Neuronal stem cell (in vitro differentiated cells): ENCODE results near the gene SYP. TPM values are rescaled to one million over a fixed set of nuclear protein-coding genes. Genes with fewer than 3 reads are reported as not detected.

ENCODE experiments used
- DNase-seq: peaks from one replicate; pipeline ENCODE4 v3.0.0-alpha.2; 2013; ENCODE audit warnings: low spot score
- H2AFZ ChIP-seq: one replicate; pipeline ENCODE4 v1.6.1; 2013; ENCODE audit warnings: mild to moderate bottlenecking, low read length, inconsistent platforms
- H2AK5ac ChIP-seq: 2 replicates; pipeline ENCODE4 v1.6.1; 2013; ENCODE audit warnings: low read depth, mild to moderate bottlenecking, inconsistent platforms, low read length, moderate library complexity, mixed read lengths
- H2BK120ac ChIP-seq: 2 replicates; pipeline ENCODE4 v1.6.1; 2013; ENCODE audit warnings: low read depth, mild to moderate bottlenecking, inconsistent platforms, low read length, moderate library complexity, mixed read lengths
- H2BK12ac ChIP-seq: one replicate; pipeline ENCODE4 v1.6.1; 2013; ENCODE audit warnings: low read length, inconsistent platforms
- H2BK15ac ChIP-seq: 2 replicates; pipeline ENCODE4 v1.6.1; 2013; ENCODE audit warnings: mild to moderate bottlenecking, low read length, inconsistent platforms, mixed read lengths
- H2BK5ac ChIP-seq: one replicate; pipeline ENCODE4 v1.6.1; 2013; ENCODE audit warnings: inconsistent platforms, mild to moderate bottlenecking, low read length, moderate library complexity
- H3K14ac ChIP-seq: one replicate; pipeline ENCODE4 v1.6.1; 2013; ENCODE audit warnings: low read length, inconsistent platforms
- H3K18ac ChIP-seq: 2 replicates; pipeline ENCODE4 v1.6.1; 2013; ENCODE audit warnings: low read length, inconsistent platforms
- H3K23ac ChIP-seq: 2 replicates; pipeline ENCODE4 v1.6.1; 2013; ENCODE audit warnings: low read depth, mild to moderate bottlenecking, mixed read lengths, low read length, inconsistent platforms; ENCODE audit not compliant: poor library complexity
- H3K27ac ChIP-seq: replicated peaks from 3 replicates; pipeline ENCODE4 v1.5.1; 2013; ENCODE audit warnings: low read length, inconsistent platforms
- H3K27me3 ChIP-seq, 3 experiments: 2 replicates each; pipeline ENCODE4 v1.6.1; 2013; ENCODE audit warnings: low read length in 3 of 3, mild to moderate bottlenecking in 2 of 3, inconsistent platforms in 1 of 3, low read depth in 1 of 3, mixed read lengths in 1 of 3, moderate library complexity in 1 of 3; ENCODE audit not compliant: control insufficient read depth in 3 of 3, insufficient read depth in 3 of 3
- H3K36me3 ChIP-seq, 2 donors: replicated peaks in 1 of 2; 2 replicates each; pipeline ENCODE4 v1.6.1; 2013; ENCODE audit warnings: low read length in 2 of 2; ENCODE audit not compliant: control insufficient read depth in 2 of 2, insufficient read depth in 2 of 2
- H3K4ac ChIP-seq: 2 replicates; pipeline ENCODE4 v1.6.1; 2013; ENCODE audit warnings: inconsistent platforms, mild to moderate bottlenecking, low read length, moderate library complexity
- H3K4me1 ChIP-seq, 2 donors: 1 replicate in 1 of 2; 2 replicates in 1 of 2; pipeline ENCODE4 v1.6.1; 2013; ENCODE audit warnings: low read length in 2 of 2, low read depth in 1 of 2; ENCODE audit not compliant: control insufficient read depth in 2 of 2, insufficient read depth in 1 of 2
- H3K4me2 ChIP-seq: one replicate; pipeline ENCODE4 v1.6.1; 2013; ENCODE audit warnings: mild to moderate bottlenecking, low read length, inconsistent platforms; ENCODE audit not compliant: insufficient read depth, poor library complexity, severe bottlenecking
- H3K4me3 ChIP-seq, 2 donors: 2 replicates each; pipeline ENCODE4 v1.5.1; 2013; ENCODE audit warnings: low read length in 2 of 2, mild to moderate bottlenecking in 2 of 2, inconsistent platforms in 1 of 2, moderate library complexity in 1 of 2
- H3K79me1 ChIP-seq: one replicate; pipeline ENCODE4 v1.6.1; 2013; ENCODE audit warnings: low read depth, mild to moderate bottlenecking, inconsistent platforms, low read length, moderate library complexity
- H3K9ac ChIP-seq: one replicate; pipeline ENCODE4 v1.6.1; 2013; ENCODE audit warnings: mild to moderate bottlenecking, low read depth, low read length, inconsistent platforms; ENCODE audit not compliant: poor library complexity
- H3K9me3 ChIP-seq, 2 donors: replicated peaks in 1 of 2; 2 replicates each; pipeline versions ENCODE3 to v1.6.1; 2013; ENCODE audit warnings: low read length in 2 of 2, mild to moderate bottlenecking in 2 of 2, inconsistent platforms in 1 of 2, low read depth in 1 of 2, mixed read lengths in 1 of 2, moderate library complexity in 1 of 2; ENCODE audit not compliant: control insufficient read depth in 2 of 2, insufficient read depth in 1 of 2
- H4K8ac ChIP-seq: one replicate; pipeline ENCODE4 v1.6.1; 2013; ENCODE audit warnings: low read depth, mild to moderate bottlenecking, inconsistent platforms, low read length, moderate library complexity
- H4K91ac ChIP-seq: one replicate; pipeline ENCODE4 v1.6.1; 2013; ENCODE audit warnings: low read length, low read depth, mild to moderate bottlenecking, inconsistent platforms; ENCODE audit not compliant: poor library complexity
- WGBS, 2 donors: extraction: QIAGEN DNeasy Blood & Tissue Kit; methylation state at CpG; one replicate each; pipeline ENCODE4 v1.1.7; 2013; ENCODE audit warnings: missing lambda C conversion rate in 2 of 2, mixed read lengths in 1 of 2; ENCODE audit not compliant: insufficient read length in 2 of 2, insufficient replicate concordance in 1 of 2; ENCODE audit errors: extremely low coverage in 2 of 2; 5-methylcytosine and 5-hydroxymethylcytosine counted together
- polyA plus RNA-seq, 2 experiments: library from polyadenylated mRNA; stranded (reverse); fragments of 200-250 nt; gene quantifications; one replicate each; pipeline ENCODE4 v1.2.3, GENCODE V29; 2013

SYP gene
- polyA plus RNA-seq (2013, experiment 1 of 2) = 0.32 TPM
- polyA plus RNA-seq (2013, experiment 2 of 2) = 0.37 TPM

GRCh38 chrX:49199906-49200771 lies at the start of gene SYP:
TSS of gene SYP (minus strand) at chrX:49200193. CDS start at chrX:49200186, 7 bp downstream.
- H2AK5ac ChIP-seq = no peak within 1 kb of the TSS
- no peak within 1 kb of the TSS for H3K14ac ChIP-seq
- H3K27me3 ChIP-seq = peaks cover 0 to 14% (median 11%) of the 10 kb centered on the region in 3 experiments
- no peak within 1 kb of the TSS for H4K8ac ChIP-seq
- no peak within 1 kb of the TSS for H2BK15ac ChIP-seq
- peak within 1 kb of the TSS in 1 of 2 donors; percentile 41 for H3K4me3 ChIP-seq
- no peak within 1 kb of the TSS for H3K4ac ChIP-seq
- H3K9me3 ChIP-seq = no peaks in the 10 kb centered on the region
- H3K4me2 ChIP-seq = peak within 1 kb of the TSS; percentile 45
- H3K9ac ChIP-seq = no peak within 1 kb of the TSS
- no peak within 1 kb of the TSS for H3K18ac ChIP-seq
- H4K91ac ChIP-seq = no peak within 1 kb of the TSS
- WGBS, 2 donors = no CpG with 5 or more reads among the region's 61 CpGs
- peak within 1 kb of the TSS; percentile 89 for H2AFZ ChIP-seq
- H3K79me1 ChIP-seq = peaks cover 6% of the 10 kb centered on the region
- H3K27ac ChIP-seq = no peak within 1 kb of the TSS
- H3K4me1 ChIP-seq = peaks cover 0 to 2% of the 10 kb centered on the region in 2 donors
- DNase-seq = peak; percentile 78
- H2BK5ac ChIP-seq = no peak within 1 kb of the TSS
- no peak within 1 kb of the TSS for H2BK120ac ChIP-seq
- H3K23ac ChIP-seq = no peak within 1 kb of the TSS
- no peak within 1 kb of the TSS for H2BK12ac ChIP-seq
- no peaks in the 10 kb centered on the region for H3K36me3 ChIP-seq

GRCh38 chrX:49249616-49250015 lies 49.6 kb upstream of the SYP start:
- no peak for DNase-seq
- no CpG with 5 or more reads among the region's 9 CpGs for WGBS, 2 donors
- H3K18ac ChIP-seq = no peak overlapping the region

GRCh38 chrX:49249071-49249470 lies 49.1 kb upstream of the SYP start:
- Histone ChIP-seq H2AFZ (no peak overlapping the region), H3K4me3 (no peak overlapping the region), H3K79me1 (no peaks in the 10 kb centered on the region), H2AK5ac (no peak overlapping the region), H4K91ac (no peak overlapping the region), H4K8ac (no peak overlapping the region), H2BK12ac (no peak overlapping the region), H3K9ac (no peak overlapping the region), H3K4me1 (no peaks in the 10 kb centered on the region), H3K27ac (no peak overlapping the region), H3K9me3 (no peaks in the 10 kb centered on the region), H3K4ac (no peak overlapping the region), H2BK15ac (no peak overlapping the region), H3K36me3 (peaks cover 0 to 11% of the 10 kb centered on the region in 2 donors), H3K23ac (no peak overlapping the region), H3K14ac (no peak overlapping the region), H2BK5ac (no peak overlapping the region), H2BK120ac (no peak overlapping the region), H3K18ac (no peak overlapping the region), H3K4me2 (no peak overlapping the region), H3K27me3 (peaks cover 0 to 3% (median 0%) of the 10 kb centered on the region in 3 experiments)
- DNase-seq = no peak
- no CpG with 5 or more reads among the region's 6 CpGs for WGBS, 2 donors

More at GRCh38 chrX:49249616-49250015, 49.6 kb upstream of the SYP start:
- Histone ChIP-seq H2BK15ac (no peak overlapping the region), H4K8ac (no peak overlapping the region), H3K27ac (no peak overlapping the region), H3K9ac (no peak overlapping the region), H4K91ac (no peak overlapping the region), H3K4ac (no peak overlapping the region), H2BK120ac (no peak overlapping the region), H3K9me3 (no peaks in the 10 kb centered on the region), H3K23ac (no peak overlapping the region), H3K14ac (no peak overlapping the region), H2BK12ac (no peak overlapping the region), H3K4me1 (no peaks in the 10 kb centered on the region), H3K79me1 (no peaks in the 10 kb centered on the region), H3K36me3 (peaks cover 0 to 11% of the 10 kb centered on the region in 2 donors), H3K4me3 (no peak overlapping the region), H2BK5ac (no peak overlapping the region), H3K4me2 (no peak overlapping the region), H3K27me3 (peaks cover 0 to 3% (median 0%) of the 10 kb centered on the region in 3 experiments), H2AK5ac (no peak overlapping the region), H2AFZ (no peak overlapping the region)
